GM18517 (cell line): ENCODE measurements around the gene SLC16A8.
"Not testable (repeated sequence)": the region's sequence is repeated elsewhere in the genome, so short reads cannot be mapped to it uniquely, and the experiment has no call there.

ENCODE experiments used
- ATAC-seq: cut with Tn5 transposase; IDR thresholded peaks from one replicate; pipeline ENCODE4 v1.9.1; 2021; ENCODE audit warnings: mild to moderate bottlenecking, moderate library complexity; ENCODE audit not compliant: unreplicated experiment

SLC16A8 gene

DNA sequence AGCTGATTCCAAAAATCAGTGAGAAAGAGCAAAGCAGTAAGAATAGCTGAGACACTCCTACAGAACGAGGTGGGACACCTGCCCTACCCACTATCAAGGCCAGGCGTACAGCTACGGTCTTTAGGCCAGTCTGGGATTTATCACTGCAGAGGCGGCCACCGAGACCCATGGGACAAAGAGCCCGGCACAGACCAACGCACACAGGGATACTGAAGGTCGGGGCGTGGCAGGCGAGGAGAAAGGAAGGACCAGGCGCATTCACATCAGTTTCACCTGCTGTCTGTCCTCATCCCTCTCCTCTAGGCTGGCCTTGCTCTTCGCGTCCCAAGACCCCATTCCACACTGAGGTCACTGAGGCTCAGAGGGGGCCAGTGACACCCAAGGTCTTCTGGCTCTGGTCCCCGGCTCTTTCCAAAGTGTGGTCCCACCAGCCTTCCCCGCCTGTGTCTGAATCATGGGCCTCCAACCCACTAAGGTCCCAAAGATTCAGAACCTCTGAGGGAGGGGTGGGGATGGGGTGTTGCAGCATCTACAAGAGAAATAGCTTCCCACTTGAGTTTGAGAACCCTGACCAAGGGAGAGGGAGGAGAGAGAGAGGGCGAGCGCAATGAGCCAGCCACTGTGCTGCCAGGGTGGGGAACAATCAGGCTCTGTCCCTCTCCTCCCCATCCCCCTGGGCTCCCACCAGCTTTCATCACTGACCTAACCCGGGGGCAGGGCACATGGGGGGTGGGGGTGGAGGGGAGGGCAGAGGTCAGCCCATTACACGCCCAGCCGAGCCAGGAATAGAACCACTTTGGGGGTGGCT, 34.0 kb downstream of the SLC16A8 start:
- no peak for ATAC-seq

DNA sequence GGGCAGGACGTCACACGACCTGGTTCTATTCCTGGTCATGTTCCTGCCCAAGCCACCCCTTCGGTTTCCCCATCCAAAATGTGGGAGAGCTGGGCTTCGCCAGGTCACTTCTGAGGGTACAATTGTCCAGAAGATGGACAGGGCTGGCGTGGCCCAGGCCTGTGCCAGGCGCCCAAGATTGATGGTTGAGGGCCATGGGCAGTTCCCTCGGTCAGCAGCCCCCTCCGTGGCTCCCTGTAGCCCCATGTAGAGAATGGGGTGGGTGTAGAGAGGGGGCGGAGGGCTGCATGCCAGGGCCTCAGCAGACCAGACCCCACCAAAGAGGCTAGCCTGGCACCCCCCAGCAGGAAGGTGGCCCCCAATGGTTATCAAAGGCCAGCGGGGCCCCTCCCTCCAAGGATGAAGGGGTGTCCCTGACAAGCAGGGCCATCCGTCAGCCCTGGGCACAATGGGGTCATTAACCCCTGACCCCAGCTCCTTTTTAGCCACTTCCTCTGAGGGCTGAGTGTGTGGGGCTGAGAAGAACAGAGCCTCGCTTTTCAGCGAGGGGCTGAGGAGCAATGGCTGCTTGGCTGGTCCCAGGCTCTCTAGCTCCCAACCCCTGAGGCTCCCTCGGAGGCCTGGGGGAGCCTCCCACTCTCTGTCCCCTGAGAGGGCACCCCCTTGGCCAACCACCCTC, 37.8 kb downstream of the SLC16A8 start:
- no peak for ATAC-seq

DNA sequence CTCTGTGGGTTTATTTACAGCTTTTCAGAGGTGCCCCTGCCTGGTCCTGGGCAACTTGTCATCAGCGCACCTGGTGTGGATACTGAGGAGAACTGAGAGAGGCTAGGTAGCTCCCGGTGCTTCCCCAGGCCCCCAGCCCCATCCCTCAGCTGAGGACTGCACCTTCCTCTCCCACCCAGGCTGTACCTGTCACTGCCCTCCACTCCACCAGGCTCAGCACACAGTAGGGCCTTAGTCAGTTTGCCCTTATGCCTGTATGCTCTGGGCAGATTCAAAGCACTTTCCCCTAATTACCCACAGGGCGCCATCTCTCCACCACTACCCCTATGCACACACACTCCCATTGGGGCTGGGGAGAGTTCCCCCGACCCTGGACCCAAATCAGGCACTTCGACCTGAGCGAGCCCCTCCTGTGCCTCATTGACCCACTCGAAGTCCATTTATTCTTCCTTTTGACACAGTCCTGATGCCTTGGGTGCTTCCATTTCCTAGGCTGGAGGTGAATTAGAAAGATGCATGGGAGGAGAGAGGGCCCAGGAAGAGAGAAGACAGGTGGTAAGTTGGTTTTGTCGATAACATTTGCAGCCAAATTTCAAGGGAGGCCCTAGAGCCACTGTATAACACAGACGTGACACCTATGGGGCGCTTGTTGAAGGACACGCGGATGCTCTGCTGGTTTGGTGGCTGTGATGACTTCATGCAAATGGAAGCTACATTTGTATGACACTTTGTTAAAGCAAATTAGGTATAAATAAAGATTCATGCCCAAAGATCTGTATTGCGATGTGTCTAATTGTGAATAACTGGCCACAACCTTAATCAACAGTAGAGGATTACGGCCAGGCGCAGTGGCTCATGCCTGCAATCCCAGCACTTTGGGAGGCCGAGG, 40.6 kb downstream of the SLC16A8 start:
- ATAC-seq, result no peak

DNA sequence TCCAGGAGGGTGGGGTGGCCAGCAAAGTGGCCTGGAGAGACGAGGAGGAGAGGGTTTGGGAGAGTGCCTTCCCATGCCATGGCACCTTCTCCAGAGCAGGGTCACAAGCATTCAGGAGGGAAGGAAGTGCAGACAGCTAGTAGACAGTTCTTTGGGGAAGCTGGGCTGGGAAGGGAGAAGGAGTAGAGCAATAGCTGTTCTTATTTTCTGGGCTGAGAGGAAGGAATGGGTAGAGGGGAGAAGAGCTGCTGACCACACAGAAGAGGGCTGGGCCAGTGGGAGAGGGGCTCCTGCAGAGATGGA, 41.5 kb downstream of the SLC16A8 start:
- ATAC-seq, result no peak

DNA sequence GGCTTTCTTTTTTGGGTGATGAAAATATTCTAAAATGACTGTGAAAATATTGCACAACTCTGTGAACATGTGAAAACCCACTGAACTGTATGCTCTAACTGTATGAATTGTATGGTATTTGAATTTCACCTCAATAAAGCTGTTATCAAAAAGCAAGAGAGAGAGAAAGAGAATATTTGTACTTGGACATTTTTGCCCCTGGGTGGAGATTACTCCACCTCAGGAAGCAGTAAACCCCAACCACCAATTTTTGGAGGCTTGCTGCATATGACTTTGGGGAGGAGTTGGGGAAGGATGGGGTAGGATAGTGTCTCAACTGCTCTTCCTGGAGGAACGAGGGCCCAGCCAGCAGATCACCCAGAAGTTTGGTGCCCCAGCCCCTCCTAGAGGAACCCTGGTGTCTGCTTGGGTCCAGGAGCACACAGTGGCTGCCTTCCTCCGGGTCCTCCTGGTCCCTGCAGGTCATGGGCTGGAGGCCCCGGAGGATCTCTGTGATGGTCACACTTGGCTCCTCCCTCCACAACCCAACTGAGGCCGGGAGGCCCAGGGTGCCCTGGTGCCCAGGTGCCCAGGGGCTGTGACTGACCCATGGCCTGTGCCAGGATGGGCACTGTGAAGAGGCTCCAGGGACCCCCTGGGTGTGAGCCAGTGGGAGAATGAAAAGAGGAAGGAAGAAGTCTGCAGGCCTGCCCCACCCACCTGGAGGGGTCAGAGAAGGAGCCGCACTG, 42.1 kb downstream of the SLC16A8 start:
- ATAC-seq, result no peak

DNA sequence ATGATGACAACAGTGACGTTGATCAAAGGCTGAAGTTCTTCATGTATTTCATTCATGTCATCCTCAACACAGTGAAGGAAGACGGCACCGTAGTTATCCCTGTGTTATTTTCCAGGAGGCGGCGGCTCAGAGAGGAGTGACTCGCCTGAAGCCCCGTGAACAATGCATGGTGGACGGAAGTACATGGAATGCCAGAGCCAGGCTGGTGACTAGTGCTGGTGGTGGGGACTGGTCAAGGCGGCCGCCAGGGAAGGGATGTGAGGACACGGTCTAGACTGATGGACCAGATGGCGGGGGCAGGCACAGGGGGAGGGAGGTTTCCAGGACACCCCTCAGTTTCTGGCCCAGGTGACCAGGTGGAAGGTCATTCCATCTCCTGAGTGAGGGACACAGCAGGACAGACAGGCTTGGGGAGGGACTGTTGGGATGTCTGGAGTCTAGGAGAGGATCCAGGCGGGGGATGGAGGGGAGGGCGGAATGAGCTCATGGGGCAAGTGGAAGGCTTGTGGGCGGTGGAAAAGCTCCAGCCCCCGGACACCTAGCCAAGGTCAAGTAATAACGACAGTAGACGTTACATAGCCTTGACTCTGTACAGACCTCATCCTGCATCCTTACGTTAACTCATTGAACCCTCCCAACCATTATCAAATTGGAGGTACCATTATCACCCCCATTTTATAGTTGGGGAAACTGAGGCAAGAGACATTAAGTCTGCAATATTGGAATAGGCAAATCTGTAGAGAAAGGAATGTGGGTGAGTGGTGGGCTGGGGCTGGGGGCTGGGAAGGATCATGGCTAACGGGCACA, 42.8 kb downstream of the SLC16A8 start:
- ATAC-seq, result no peak

DNA sequence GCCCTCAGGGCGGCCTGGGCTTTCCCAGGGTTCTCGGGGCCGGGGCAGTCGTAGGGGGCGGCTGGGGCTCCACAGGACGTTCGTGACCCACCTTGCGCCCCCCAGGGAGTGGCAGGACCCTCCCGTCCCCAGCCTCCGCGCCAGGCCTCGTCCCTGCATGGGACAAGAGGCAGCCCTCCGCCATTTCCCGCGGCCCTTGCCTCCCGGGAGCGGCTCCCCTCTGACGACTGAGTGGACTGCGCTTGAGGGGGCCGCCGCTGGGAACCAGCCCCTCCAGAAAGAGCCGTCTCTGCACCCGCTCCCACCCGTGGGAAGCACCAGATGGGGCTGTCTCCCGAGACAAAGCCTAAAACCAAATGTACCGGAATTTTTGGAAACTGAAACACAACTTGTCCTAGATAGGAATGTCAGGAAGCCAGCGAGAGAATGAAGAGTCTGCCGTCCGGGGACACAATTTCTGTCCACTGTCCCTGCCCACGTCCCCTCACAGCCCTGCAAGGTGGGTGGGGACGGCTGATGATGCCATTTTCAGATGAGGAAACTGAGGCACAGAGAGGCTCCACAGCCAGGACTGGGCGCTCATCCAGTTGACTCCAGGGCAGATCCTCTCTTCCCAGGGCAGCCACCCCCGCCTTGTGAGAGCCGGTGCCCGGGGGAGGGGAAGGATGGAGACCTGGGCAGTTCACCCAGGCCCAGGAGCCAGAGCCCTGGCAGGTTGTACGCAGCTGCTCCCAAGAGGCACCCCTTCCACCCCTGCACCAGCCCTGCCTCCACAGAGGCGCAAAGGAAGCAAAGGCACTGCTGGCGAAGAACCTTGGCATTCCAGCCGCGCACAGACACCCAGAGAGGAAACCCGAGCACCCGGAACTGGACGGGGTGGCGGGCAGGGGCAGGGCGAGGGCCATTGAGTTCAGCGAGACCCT, 44.8 kb downstream of the SLC16A8 start:
- ATAC-seq, result no peak

DNA sequence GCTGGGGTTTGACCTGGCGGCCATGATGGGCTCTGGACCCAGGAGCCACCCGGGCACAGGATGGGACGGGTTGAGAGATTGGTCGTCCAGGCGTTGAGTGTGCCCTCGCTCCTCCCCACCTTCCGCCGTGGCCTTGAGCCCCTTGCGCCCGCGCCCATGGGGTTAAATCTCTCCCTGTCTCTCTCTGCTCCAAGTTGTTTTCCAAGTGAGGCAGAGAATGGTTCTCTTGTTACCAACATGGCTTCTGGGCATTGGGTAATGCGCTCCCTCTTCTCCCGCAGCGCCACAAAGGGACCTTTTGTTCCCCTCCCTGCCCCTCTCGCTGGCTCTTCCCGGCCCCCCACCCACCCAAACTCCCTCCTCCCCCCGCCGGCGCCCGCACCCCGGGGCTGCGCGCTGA, 45.6 kb downstream of the SLC16A8 start:
- ATAC-seq, result no peak

DNA sequence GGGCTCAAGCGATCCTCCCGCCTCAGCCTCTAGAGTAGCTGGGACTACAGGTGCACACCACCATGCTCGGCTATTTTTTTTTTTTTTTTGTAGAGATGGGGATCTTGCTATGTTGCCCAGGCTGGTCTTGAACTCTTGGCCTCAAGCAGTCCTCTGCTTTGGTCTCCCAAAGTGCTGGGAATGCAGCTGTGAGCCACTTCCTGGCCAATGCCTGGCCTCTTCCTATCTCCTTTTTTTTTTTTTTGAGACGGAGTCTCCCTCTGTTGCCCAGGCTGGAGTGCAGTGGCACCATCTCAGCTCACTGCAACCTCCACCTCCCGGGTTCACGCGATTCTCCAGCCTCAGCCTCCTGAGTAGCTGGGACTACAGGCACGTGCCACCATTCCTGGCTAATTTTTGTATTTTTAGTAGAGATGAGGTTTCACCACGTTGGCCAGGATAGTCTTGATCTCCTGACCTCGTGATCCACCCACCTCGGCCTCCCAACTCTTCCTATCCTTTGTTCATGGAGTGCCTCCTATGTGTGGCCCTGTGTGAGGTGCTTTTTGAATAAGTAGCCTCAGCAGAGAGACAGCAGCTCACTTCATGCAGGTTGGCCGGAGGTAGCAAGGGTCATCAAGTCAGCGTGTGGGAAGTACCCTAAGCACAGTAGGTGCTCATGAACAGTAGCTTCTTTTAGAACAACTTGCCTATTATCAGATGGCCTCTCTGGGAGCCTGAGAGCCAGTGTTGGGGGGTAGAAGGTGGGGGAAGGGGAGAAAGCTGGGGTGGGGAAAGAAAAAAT, 46.4 kb downstream of the SLC16A8 start:
- ATAC-seq, result not testable (repeated sequence)

DNA sequence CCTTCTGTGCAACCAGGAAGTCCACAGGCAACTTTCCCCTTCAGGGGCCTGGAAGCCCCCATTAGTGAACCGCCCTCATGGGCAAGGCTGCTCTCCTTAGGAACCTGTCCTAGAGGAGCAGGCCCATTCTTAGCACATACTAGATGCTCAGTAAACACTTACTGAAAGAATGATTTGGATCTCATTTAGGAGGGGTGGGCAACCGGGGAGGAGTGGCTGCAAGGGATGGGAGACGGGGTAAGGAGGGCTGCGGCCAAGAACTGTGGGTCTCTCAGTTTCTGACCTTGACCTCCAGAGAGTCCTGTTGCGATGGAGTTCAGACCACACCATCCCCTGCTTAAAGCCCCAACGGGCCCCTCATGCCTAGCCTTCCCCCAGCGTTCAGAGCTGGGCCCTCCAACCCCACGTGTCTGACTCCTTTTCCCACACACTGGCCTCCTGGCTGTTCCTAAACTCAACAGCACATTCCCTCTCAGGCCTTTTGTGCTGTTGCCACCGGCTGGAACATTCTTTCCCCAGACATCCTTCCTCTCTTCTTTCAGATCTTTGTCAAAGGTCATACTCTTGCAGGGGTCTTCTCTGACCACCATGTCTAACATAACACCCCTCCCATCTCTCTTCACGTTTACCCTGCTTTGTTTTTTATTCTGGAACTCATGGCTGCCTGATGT, 47.5 kb downstream of the SLC16A8 start:
- ATAC-seq, result no peak

DNA sequence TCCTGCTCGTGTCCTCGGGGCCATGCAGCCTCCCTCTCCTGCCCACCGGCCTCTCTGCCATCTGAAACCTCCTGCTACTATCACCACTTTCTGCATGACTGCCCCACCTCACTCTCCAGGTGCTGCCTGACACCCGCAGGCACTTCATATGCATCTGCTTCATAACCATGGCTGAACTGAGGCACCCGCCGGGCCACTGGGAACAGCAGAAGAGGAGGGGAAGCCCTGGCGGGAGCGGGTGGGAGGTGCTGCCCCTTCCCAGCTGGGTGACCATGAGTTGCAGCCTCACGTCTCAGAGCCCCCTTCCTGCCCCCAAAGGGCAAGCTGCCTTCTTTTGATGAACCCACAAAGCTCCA, 48.5 kb downstream of the SLC16A8 start:
- no peak for ATAC-seq

DNA sequence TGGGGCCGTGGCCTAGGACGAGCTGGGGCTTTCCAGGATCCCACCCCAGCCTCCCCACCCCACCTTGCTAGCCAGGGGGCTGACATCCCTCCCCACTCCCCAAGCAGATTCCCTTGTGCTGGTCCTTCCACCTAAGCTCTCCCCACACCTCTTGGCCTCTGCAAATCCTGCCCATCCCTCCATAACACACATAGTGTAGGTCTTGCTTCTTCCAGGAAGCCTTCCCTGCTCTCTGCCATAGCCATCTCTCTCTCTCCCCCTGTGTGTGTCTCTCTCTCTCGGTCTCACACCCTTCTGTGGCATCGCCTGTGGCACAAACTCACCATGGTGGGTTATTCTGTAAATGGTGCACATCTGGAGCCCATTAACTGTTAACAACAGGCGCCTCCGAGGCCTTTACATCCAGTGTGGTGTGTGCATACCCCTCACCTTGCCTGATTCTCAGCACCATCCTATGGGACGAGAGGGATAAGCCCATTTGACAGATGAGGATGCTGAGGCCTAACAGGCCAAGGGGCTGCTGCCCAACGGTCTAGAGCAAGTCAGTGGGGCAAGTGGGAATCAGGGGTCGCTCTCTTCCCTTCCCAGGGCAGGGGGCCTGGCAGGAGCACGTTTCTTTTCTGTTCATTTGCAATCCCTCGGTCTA, 49.0 kb downstream of the SLC16A8 start:
- no peak for ATAC-seq

DNA sequence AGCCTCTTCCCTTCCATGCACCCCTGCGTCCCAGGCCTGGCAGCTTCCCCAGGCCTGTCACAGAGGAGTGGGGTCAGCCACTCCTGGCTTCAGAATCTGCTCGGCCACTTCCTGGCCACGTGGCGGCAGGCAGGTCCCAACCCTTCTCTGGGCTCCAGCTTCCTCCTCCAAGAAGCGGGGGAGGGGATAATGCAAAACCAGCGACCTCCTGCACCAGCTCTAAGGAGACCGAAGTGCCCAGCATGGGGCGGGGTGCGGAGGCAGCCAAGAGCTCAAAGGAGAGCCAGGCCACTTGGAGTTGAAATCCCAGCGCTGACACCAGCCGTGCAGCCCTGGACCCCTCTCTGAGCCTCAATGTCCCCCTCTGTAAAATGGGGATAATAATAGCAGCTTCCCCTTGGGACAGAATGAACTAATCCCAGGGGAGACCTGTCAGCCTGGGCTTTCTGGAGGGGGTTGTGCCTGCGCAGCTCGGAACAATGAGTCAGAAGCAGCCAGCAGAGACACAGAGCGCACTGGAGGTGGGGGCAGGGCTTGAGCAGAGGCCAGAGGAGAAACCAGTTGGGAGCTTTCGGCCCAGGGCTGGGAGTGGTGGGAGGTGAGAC, 49.6 kb downstream of the SLC16A8 start:
- ATAC-seq, result no peak

DNA sequence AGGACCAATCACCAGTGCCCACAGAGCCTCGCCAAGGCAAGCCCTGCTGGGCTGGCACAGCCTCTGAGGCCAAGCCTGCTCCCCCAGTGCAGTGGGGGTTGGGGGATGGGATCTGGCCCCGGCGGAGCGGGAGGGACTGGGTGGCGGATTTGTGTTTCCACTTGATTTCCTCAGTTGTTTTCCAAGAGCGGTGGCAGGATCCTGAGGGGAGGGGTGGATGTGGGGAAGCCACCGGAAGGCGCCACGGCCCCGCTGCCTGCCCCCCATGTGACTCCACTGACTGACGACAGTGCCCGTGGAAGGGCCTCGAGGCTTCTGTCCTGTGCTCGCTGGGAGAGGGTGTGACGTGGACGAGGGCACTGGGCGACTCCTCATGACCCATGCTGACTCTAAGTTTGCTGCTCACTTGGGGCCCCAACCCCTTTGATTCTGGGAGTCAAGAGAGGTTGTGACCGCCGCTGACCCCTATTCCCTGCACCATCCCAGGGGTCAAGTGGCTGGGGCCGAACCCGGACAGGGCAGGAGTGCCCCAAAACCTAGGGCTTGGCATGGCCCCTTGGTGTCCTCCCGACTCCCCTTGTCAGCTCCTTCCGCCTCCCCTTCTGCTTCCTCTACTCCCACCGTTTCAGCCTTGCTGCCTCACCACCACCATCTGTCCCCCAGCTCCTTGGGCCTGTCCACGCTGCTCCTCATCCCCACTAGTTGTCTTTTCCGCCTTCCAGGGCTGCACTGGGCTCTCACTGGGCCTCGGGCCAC, 50.3 kb downstream of the SLC16A8 start:
- ATAC-seq, result no peak

DNA sequence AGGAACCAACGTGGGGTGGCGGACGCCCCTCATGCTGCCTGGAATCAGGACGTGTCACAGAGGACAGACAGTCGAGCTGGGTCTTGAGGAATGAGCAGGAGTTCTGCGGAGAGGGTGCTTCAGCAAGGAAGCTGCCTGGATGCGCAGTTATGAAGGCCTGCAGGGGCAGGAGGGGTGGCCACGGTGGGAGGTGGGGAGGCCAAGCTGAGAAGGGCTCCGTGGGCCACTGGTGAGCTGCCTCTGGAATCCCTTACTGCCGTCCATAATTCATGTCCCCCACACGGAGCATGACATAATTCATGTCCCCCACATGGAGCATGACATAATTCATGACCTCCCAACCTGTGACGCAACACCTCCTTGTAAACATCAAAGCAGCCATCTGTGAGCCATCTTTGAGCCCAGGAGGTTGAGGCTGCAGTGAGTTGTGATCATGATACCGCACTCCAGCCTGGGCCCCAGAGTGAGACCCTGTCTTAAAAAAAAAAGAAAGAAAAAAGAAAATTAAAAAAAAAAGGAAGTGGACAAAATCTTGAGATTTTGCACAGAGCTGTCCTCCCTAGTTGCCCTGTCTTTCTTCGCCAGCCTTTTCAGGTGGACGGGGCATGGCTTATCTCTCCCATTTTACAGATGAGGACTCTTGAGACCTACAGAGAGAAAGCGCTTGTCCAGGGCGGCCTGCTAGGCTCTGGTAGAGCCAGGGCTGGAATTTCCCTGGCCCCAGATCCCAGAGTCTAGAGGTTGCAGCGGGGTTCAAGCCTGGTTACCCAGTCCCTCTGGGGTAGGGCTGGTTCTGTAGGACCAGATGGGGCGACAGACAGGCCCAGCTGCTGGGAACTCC, 51.1 kb downstream of the SLC16A8 start:
- ATAC-seq, result no peak
